ENCODE data around the gene PRR29.

Gene PRR29

DNA sequence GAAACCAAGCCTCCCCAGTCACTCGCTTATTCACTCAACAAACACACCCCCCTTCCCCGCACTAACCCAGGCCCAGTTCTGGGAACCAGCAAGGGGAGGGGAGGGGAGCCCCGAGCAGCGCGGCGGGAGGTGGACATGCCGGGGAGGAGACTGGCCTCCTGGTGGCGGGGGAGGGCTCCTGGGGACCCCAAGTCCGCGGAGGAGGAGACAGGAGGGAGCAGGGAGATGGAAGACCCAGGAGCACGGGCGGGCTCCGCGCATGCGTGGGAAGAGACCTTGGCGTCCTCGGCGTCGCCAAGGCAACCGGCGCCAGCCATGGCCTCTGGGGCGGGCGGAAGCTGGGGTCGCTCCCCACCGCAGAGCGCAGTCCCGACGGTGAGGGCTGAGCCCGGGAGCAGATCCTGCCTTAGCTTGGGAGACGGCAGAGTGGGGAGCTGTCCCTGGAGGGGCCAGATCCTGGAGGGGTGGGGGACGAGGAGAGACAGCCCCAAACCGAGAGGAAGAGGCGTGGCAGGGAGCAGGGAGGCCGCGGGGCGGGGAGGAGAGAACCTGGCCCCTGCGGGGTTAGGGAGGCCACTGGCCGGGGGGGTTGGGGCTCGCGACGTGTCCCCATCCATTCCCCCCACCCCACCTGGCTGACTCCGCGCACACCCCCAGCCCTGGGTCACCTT is at the start of gene PRR29:
PRR29 (plus strand) TSS at position 302 of the 671 bp plus-strand sequence; CDS start at position 316, 14 bp downstream.
- DNase-seq (ENCODE audit: low read depth in 2 of 2), result peak; percentile 48 to 64

DNA sequence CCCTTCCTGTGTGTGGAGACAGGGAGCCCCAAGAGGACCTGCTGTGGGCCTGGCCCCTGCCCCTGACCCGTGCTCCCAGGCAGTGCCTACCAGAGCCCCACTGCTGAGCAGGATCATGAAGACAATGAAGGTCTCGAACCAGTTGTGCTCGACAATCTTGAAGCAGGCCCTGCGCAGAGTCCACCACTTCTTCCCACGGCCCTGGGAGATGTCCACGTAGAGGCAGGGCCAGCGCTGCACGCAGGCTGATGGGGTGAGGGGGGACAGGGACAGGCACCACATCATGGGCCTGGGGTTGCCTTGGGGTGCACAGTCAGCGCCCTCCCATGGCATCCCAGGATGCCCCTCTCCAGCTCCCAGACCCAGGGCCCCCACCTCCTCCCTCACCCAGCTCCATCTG is 49.6 kb upstream of the PRR29 start:
- DNase-seq (ENCODE audit: low read depth in 2 of 2), result no peak

DNA sequence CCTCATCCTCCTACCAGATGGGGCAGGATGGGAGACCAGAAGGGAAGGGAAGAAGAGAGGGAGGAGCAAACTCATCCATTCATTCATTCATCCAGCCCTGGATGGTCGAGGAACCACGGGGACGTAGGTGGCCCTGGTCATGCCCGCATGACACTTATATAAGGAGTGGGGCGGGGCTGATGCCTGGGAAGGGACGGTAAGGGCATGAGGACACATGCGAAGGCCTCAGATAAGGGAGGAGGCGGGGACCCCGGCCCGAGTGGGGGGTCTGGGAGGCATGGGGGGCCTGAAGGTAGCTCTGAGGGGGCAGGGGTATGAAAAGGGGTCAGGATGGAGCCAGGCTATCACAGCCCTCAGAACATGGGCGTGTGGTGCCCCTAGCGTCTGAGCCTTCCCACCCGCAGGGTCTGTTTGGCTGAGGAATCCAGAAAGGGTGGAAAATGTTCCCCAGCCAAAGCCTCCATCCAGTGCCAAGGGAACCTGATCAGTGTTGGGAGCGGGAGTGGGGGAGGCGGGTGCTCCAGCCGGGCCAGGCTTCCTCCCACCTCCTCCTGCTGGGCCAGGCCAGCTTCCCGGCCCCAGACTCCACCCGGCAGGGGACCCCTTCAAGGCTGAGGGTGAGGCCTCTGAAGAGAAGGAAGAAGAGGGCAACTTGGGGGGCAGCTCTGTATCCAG is 48.4 kb upstream of the PRR29 start:
- no peak for DNase-seq (ENCODE audit: low read depth in 2 of 2)

DNA sequence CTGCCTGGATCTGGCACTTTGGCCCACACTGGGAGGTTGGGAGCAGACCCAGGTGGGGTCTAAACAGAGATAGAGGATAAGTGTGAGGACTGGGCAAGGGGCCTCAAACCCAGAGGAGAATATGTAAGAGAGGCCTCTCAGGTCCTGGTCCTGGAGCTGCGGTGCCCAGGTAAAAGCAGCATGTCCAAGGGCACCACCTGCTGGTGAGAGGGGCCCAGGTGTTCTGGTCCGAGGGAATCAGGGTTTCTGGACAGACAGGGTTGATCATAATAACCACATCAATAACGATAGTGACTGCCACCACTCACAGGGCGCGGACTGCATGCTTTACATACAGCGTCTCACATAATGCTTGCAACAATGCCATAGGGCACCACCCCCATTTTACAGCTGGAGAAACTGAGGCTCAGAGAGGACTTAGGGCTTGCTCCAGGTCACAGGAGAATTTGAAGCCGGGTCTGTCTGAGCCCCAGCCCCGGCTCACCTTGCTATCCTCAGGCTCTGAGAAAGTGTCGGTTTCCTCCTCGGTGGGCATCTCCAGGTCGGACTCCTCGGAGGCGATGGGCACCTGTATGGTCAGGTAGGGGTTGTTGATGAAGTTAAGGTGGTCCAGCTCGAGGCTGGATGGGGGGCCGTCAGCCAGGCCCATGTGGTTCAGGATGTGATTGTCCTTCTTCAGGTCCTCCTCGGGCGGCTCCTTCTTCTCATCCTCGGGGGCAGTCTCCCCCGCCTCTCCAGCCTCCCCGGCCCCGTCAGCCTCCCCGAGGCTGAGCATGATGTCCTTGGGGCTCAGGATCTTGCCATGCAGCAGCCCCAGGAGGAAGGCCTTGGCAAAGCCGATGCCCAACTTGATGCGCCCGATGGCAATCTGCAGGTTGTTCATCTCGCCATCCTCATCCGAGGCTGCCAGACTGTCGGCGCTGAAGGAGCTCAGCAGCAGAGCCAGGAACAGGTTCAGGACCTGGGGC is 46.9 kb upstream of the PRR29 start:
- no peak for DNase-seq (ENCODE audit: low read depth in 2 of 2)

DNA sequence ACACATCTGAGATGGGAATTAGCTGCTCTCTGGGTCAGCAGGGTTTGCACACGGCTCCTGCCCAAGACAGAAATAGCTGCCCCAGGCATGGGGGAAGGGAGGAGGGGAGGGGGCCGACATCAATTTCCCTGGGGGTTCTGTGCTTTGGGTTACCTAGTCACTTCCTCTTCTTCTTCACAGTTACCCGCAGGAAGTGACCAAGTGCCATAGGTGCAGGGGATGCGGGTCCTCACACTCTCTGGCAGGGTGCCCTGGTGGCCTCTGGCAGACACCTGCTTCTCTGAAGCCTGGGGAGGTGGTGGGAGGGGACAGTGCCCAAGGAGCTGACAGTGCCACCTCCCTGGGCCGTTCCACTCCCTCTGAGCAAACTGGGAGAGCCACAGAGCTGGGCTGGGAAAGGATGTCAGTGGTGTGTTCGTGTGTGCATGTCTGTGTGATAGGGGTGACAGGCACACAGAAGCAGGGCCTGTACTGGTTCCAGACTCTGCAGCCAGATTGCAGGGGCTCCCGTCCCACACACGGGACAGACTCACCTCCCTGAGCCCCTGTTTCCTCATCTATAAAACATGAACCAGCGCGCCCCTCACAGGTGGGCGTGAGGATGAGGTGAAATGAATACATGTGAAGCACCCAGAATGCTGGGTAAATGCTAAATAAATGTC is 43.6 kb upstream of the PRR29 start:
- no peak for DNase-seq (ENCODE audit: low read depth in 2 of 2)

DNA sequence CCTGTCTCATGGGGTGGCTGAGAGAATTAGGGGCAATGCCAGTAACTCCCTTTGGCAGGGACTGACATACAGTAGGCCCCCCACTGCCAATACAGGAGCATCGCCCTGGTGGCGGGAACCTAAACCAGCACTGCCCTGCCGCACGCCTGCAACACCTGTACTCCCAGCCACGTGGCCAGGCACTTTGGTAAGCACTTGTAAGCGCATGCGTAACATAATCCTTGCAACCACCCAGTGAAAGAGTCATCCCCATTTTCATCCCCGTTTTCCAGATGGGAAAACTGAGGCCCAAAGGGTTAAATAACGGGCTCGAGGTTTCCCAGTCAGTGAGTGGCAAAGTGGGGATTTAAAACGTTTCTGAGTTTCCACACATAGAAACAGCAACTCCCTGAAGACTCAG is 42.9 kb upstream of the PRR29 start:
- no peak for DNase-seq (ENCODE audit: low read depth in 2 of 2)

DNA sequence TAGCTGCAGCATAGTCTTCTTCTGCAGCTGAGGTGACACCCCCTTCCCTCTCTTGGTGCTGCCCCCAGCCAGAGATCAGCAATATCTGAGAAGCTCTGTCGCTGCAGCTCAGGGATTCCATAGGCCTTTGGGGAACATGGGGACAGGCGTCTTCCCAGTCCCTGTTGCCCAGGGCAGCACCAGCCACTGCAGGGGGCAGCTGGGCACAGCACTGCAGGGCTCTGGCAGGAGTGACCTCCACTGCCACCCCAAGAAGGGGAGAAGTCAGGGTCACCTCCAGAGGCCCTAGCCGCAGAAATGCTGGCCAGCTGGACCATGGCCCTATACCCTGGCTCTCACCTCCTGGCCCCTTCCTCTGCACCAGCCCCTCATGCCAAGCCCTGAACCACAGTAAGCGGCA is 42.4 kb upstream of the PRR29 start:
- no peak for DNase-seq (ENCODE audit: low read depth in 2 of 2)

DNA sequence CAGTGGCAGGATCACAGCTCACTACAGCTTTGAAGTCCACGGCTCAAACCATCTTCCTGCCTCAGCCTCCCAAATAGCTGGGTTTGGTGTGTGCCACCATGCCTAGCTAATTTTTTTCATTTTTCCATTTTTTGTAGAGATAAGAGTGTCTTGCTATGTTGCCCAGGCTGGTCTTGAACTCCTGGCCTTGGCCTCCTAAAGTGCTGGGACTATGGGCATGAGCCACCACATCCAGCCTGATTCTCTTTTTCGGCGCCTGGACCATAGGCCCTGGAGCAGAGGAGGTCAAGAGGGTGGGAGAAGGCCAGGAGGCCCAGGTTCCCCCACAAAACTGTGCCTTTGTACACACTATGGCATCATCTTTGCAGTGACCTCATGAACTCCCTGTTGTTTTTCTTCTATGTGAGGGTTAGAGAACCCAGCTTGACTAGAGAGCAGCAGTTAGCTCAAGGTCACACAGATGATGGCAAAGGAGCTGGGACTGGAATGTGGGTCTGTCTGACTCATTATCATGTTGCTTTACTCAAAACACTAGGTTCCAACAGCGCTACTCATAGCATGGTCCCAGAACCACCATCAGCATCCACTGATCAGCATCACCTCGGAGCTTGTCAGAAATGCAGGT is 41.7 kb upstream of the PRR29 start:
- DNase-seq (ENCODE audit: low read depth in 2 of 2), result no peak

DNA sequence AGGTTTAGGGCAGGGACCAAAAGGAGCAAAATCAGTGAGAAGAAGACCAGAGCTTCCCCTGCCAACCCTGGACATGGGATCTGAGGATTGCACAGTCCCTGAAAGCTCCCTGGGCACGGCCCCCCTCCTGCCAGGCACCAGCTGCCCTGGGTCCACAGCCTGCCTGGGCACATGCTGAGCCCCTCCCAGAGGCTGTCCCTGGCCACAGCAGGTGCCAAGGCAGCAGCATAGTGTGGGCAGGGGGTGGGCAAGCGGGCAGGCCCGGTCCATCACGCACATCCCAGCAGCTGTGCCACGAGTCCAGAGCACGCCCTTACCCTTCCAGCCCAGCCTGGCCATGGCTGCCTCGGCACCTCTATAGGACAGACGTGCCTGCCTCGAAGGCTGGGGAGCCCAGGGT is 38.1 kb upstream of the PRR29 start:
- no peak for DNase-seq (ENCODE audit: low read depth in 2 of 2)

DNA sequence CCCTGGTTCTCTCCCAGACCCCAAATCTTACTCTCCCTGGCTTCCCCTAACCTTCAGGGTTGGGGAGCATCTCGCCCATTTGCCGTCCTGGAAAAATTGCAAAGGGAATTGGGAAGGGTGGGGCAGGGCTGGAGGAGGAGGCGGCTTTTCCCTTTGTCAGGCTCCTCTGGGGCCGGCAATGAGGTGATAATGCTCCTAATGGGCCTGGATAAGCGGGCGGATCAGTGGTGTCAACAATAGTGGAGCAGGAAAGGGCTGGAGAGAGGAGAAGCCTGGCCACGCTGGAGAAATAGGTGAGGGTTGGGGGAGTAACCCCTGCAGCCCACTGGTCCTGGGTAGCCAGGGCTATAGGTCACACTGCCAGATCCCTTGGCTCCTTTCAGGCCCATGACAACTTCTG is 37.7 kb upstream of the PRR29 start:
- DNase-seq (ENCODE audit: low read depth in 2 of 2), result no peak

DNA sequence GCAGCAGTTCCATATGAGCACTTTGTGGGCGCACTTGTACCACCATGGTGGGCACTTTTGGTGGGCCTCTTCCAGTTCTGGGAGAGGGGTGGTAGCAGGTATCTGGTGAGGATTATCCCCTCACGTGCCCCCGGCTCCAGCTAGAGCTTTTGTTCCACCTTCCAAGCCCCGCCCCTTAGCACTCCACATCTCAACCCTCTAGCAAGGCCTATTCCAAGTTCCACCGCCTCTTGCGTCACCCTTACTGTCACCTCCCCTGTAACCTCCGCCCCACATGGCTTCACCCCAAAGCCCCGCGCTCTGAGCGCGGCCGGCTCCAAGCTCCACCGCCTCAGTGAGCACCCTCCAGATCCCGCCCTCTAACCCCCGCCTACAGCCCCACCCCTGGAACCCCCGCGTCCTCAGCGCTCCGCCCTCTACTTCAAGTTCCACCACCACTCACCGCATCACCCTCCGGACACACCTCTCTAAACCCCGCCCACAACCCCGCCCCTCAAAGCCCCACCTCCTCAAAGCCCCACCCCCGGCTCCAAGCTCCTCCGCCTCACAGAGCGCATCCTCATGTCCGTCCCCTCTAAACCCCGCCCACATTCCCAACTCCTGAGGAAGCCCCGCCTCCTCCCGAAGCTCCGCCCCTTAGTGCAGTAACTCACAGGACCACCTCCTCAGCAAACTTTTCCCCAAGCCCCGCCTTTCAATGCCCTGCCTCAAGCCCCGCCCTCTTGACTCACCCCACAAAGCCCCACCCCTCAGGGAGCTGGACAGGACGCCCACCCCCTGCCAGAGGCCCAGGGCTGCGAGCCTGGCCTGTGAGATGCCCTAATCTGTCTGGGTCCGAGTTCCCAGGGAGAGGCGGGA is 36.6 kb upstream of the PRR29 start:
- no peak for DNase-seq (ENCODE audit: low read depth in 2 of 2)

DNA sequence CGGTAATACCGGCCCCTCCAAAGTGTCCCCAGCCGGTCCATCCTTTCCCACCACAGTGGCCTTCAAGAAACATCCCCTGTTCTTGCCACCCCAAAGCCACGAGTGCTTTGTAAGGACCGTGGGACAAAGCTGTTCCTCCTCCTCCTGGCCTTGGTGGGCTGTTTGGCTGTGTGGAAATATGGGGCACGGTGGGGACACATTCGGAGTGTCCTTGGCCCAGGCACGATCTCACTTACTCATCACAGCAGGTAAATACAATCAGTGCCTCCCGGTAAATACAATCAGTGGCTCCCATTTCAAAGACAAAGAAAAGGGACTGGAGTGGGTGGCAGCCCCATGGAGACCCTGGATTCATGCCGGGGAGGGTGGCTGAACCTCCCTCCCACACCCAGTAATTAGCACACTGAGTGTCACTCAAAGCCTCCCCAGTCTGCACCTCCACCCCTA is 35.8 kb upstream of the PRR29 start:
- no peak for DNase-seq (ENCODE audit: low read depth in 2 of 2)

DNA sequence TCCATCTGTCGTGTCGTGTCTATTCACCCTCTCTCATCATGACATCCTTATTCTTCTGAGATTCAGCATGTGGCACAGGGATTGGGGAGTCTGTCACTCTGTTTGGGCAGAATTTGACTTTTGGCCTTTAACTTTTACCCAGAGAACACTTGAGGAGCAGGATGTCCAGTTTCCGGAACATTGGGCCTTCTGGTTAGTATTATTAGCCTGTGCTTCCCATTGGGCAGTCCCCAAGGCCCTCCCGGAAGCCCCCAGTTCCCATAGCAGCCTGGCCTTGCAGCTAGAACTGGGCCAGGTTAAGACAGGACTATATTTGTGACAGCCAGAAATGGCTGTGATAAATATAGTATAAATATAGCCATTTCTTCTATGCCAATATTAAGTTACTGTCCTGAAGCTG is 35.0 kb upstream of the PRR29 start:
- no peak for DNase-seq (ENCODE audit: low read depth in 2 of 2)

DNA sequence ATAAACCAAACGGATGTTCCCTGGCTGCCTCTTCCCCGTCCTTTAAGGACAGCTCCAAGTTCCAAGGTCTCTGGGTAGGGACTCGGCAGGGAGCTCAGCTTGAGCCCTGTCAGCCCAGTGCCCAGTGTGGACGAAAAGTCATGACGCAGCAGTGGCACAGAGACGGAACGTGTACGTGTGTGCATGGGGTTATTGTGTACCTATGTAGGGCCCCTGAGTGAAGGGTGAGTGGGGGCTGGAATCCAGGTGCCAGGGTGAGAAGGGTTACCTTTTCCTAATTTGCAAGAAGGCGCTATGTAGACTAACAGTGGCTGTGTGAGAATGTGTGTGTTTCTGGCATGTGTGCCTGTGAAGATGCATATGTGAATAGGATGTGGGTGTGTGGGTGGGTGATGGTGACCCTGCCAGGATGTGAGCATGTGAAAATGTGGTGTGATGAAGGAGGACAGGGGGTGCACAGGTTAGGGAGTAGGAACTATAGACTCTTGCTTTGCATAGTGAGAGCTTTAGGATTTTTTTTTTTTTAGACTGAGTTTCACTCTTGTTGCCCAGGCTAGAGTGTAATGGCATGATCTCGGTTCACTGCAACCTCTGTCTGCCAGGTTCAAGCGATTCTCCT is 31.4 kb upstream of the PRR29 start:
- no peak for DNase-seq (ENCODE audit: low read depth in 2 of 2)

DNA sequence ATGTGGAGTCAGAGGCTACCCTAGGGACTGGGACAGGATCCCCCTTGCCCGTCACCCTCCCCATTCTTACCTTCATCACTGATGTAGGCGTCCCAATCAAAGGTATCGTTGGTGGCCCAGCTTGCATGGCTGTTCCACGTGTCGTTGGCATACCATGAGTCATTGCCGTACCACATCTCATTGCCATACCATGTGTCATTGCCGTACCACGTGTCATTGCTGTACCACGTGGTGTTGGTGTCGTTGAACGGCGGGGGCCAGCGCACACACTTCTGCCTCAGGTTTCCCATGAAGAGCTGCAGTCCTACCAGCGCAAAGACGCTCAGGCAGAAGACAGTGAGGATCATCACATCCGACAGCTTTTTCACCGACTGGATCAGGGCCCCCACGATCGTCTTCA is 30.2 kb upstream of the PRR29 start:
- DNase-seq (ENCODE audit: low read depth in 2 of 2), result no peak

DNA sequence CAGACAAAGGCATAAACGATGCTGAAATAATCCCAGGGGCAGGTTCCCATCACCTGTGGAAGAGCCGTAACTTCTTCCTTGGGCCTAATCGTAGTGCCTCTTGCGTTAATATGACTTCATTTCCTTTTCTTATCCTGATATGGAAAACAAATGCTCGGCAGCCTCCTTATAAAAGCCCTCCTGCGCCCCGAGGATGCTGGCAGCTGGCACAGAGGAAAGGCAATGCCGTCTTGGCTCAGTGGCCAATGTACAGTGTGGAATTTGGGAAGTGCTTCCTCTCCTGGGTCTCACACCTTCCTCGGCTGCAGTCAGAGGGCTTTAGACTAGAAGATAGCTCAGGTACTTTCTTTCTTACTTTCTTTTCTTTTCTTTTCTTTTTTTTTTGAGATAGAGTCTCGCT is 28.9 kb upstream of the PRR29 start:
- DNase-seq (ENCODE audit: low read depth in 2 of 2), result no peak

DNA sequence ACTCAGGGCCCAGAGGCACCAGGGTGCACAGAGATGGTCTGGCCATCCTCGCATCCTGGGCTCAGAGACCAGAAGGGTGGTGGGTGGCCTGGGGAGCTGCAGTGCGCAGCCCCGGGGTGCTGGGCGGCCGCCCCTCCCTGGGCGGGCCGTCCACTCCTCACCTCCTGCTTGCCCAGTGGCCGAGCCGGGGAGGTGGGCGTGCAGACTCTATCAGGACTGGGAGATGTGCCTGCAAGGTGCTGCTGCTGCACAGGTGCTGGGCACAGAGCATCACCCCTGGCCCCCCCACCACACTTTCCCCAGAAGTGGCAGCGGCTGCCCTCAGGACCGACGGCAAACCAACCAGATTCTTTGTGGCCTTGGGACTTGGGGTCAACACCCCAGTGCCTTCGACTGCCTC is 25.4 kb upstream of the PRR29 start, which contains the start of gene SCN4A:
SCN4A (minus strand) TSS at position 123 of the 400 bp plus-strand sequence; CDS start at position 46, 77 bp downstream.
- no peak for DNase-seq (ENCODE audit: low read depth in 2 of 2)

DNA sequence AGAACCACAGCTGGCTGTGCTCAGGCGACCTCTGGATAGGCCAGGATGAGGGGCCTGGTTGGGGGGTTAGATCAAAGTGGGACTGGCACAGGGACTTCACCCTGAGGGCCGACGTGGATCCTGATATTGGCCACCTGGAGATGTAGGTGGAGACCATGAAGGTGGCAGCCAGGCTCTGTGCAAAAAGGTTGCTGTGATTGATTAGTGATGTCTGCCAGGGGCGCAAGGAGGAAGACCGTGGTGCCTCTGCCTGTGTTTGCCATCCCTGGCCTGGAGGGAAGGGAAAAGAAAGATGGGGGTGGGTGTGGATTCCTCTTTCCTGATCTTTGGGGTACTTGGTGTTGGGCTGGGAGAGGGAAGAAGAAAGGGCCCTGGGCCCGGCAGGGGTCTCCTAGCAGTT is 24.9 kb upstream of the PRR29 start:
- no peak for DNase-seq (ENCODE audit: low read depth in 2 of 2)

DNA sequence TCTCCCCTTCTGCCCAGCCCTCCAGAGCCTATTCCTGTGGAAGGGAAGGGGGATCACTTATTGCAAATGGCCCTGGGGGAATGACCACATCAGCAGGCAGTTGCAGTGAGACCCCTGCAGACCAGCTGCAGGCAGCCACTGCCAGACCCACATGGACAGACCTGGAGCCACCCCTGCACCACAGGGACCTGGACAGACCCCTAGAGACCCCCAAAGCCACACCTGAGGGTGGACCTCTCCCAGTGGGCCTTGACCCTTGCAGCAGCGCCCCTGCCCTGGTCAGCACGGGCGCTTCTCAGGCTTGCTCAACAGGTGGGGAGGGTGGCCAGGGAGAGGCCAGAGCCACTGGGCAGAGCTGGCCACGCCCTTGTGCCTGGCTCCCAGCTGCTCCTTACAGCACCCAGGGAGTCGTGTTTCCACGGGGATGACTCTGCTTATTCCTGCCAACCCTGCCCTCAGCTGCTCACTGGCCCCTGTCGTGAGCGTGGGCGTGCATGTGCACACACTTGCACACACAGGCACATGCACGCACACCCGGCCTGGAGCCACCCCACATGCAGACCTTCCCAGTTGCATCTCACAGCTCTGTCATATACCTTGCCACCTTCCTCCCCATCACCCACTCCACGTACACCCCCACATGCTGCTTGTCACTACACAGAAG is 24.1 kb upstream of the PRR29 start:
- no peak for DNase-seq (ENCODE audit: low read depth in 2 of 2)
